Hepatocyte (in vitro differentiated cells): Measurements from ENCODE around the gene CENPB.

ENCODE experiments used
- CTCF ChIP-seq: fragments of 200-600 bp; sonication (generic); IDR thresholded peaks from 2 replicates; pipeline ENCODE4 v1.5.1; 2016; ENCODE audit warnings: antibody characterized with exemption, mild to moderate bottlenecking; ENCODE audit not compliant: poor library complexity
- EZH2 ChIP-seq: fragments of 200-600 bp; sonication (generic); IDR thresholded peaks from 2 replicates; pipeline ENCODE4 v1.6.1; 2016; ENCODE audit warnings: antibody characterized with exemption, mild to moderate bottlenecking, borderline replicate concordance

GRCh38 chr20:3766422-3767109 is 20.0 kb downstream of the CENPB start:
- TF ChIP-seq CTCF (no peak), EZH2 (no peak)
